Psoas muscle (tissue), 8 donors: ENCODE results near the gene MDM2. TPM values are rescaled to one million over a fixed set of nuclear protein-coding genes. Genes with fewer than 3 reads are reported as not detected.

Experiments used
- ATAC-seq, 4 donors: fragments of 200-7000 bp; cut with Tn5 transposase; one replicate each; pipeline ENCODE4 v1.9.1; 2020; ENCODE audit warnings: moderate library complexity in 3 of 4, mild to moderate bottlenecking in 2 of 4
- DNase-seq, 2 donors: peaks; one replicate each; pipeline ENCODE4 v3.0.0-alpha.2; 2020
- H3K27ac ChIP-seq: fragments of 200-600 bp; one replicate; pipeline ENCODE4 v1.8.0; 2022
- H3K27me3 ChIP-seq, 3 donors: fragments of 200-600 bp in 1 of 3; one replicate each; pipeline versions ENCODE4 v1.6.1 to v1.8.0; 2013 to 2022; ENCODE audit warnings: low read length in 2 of 3, mild to moderate bottlenecking in 2 of 3, moderate library complexity in 1 of 3; ENCODE audit not compliant: insufficient read depth in 3 of 3
- H3K36me3 ChIP-seq, 2 donors: fragments of 200-600 bp in 1 of 2; one replicate each; pipeline versions ENCODE4 v1.6.1 to v1.8.0; 2013 to 2022; ENCODE audit warnings: low read depth in 1 of 2, mild to moderate bottlenecking in 1 of 2, moderate library complexity in 1 of 2; ENCODE audit not compliant: insufficient read depth in 1 of 2
- H3K4me1 ChIP-seq: fragments of 200-600 bp; one replicate; pipeline ENCODE4 v1.8.0; 2022
- H3K4me3 ChIP-seq: fragments of 200-600 bp; one replicate; pipeline ENCODE4 v1.8.0; 2022; ENCODE audit warnings: mild to moderate bottlenecking
- H3K9me3 ChIP-seq: fragments of 200-600 bp; one replicate; pipeline ENCODE4 v1.8.0; 2022
- CTCF ChIP-seq: fragments of 200-600 bp; IDR thresholded peaks from one replicate; pipeline ENCODE4 v1.8.0; 2022; ENCODE audit warnings: antibody characterized with exemption
- WGBS, 3 donors: extraction: QIAGEN DNeasy Blood & Tissue Kit; methylation state at CpG; one replicate each; pipeline versions ENCODE4 v1.1.6 to v1.1.7; 2013; 5-methylcytosine and 5-hydroxymethylcytosine counted together
- intact Hi-C, 2 donors: fragments of 100-400 bp; cut with DNase I; formaldehyde crosslinking; loops; one replicate each; pipeline versions ENCODE4 v1.11.0 to v1.14.2; 2022
- long read RNA-seq, 2 donors: library from polyadenylated mRNA; unstranded; transcript quantifications; one replicate each; pipeline ENCODE4 v2.0.0, GENCODE V29; 2021
- polyA plus RNA-seq, 3 donors: library from polyadenylated mRNA; stranded (reverse); fragments of 200-250 nt; gene quantifications; one replicate each; pipeline ENCODE4 v1.2.3, GENCODE V29; 2013
- total RNA-seq, 4 donors: library from RNA; stranded (reverse); fragmentation: NEBNext Ultra II Directional in 2 of 4; extraction: Animal tissue kit (Norgen Biotek cat#: 25700) in 2 of 4; gene quantifications; one replicate each; pipeline versions ENCODE4 v1.2.1 to v1.2.4, GENCODE V29; 2021 to 2023
- donor health status: healthy with polysubstance abuse.
- donor health status: DM: no; HTN: no; CAD: no; lungs with moderate emphysema.
- donor health status: Bipolar disorder and iron deficiency.
- donor health status: healthy.
- donor health status: DM: yes; HTN: yes; CAD: no.
- donor health status: DM: no; HTN: no; CAD: no.
- donor health status: DM: no; HTN: no; CAD: no.
- donor health status: DM: yes; HTN: yes; CAD: no.

MDM2 gene
- total RNA-seq (100 to 1,000 TPM in 1 of 4 donors, 10 to 100 TPM in 3; 51.8 to 455 (median 77.6) TPM), polyA plus RNA-seq (10 to 100 TPM; 25.0 to 34.2 (median 26.0) TPM)
- long read RNA-seq, donor 1, full-length matches to known transcripts, result 15 of 22 reads
- long read RNA-seq, donor 1, partial matches to known transcripts, result 2 of 22 reads
- long read RNA-seq, donor 1, other reads (novel, unspliced or antisense), result 5 of 22 reads
- long read RNA-seq, donor 2, full-length matches to known transcripts, result 15 of 18 reads
- long read RNA-seq, donor 2, partial matches to known transcripts, result 0 of 18 reads
- long read RNA-seq, donor 2, other reads (novel, unspliced or antisense), result 3 of 18 reads

GRCh38 chr12:68807576-68808387 lies at the start of gene MDM2:
Gene MDM2, plus strand, starts transcription at chr12:68808177. Its CDS starts 301 bp downstream, at chr12:68808478.
- H3K27ac ChIP-seq, result peak within 1 kb of the TSS; percentile 100
- H3K9me3 ChIP-seq, result no peaks in the 10 kb centered on the region
- peak within 1 kb of the TSS; percentile 93 for H3K4me3 ChIP-seq
- intact Hi-C loops, result loop anchor here (5.0 kb wide), 1 partner anchor 60 kb away; the partner anchor contains the start of gene SLC35E3 (in 2 of the 2)
- 0 to 1% (median 1%) methylated on average over 69 to 72 of the region's 72 CpGs for WGBS, 3 donors
- H3K36me3 ChIP-seq, result peaks cover 0 to 39% of the 10 kb centered on the region in 2 donors
- TF ChIP-seq CTCF, result peak; percentile 79
- no peaks in the 10 kb centered on the region for H3K27me3 ChIP-seq
- peaks cover 13% of the 10 kb centered on the region for H3K4me1 ChIP-seq
- peak; percentile 95 to 98 for DNase-seq
- peak; percentile 88 to 98 (median 97) for ATAC-seq

GRCh38 chr12:68759852-68760251 lies 48.1 kb upstream of the MDM2 start:
- Histone ChIP-seq H3K36me3 (peaks cover 6 to 92% of the 10 kb centered on the region in 2 donors), H3K27me3 (no peaks in the 10 kb centered on the region), H3K9me3 (no peaks in the 10 kb centered on the region), H3K4me3 (no peak overlapping the region), H3K4me1 (no peaks in the 10 kb centered on the region), H3K27ac (no peak overlapping the region)
- intact Hi-C loops, result no loop called here
- 90 to 94% (median 91%) methylated on average over 5 of the region's 5 CpGs for WGBS, 3 donors
- DNase-seq (no peak), ATAC-seq (no peak)
- no peak for TF ChIP-seq CTCF

DNA sequence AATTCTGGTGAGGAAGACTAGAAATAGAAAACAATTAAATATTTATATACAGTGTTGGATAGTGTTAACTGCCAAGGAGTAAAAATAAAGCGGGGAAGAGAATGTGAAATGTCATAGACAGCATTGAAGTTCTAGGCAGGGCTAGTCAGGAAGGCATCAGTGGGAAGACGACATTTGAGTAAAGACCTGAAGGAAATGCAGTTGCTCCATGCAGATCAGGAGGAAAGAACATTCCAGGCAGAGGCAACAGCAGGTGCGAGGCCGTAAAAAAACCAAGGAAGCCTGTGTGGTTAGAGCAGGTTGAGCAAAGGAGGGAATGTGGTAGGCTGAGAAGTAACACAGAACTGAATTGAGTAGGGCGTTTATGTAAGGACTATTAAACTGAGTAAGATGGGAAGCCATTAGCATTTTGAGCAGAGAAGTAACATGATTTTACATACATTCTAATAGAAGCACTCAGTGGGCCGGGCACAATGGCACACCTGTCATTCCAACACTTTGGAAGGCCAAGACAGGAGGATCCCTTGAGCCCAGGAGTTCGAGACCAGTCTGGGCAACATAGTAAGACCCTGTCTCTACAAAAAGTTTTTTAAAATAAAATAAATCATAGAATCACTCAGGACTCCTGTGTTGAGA lies 47.1 kb upstream of the MDM2 start:
- no peak overlapping the region for H3K4me3 ChIP-seq
- H3K4me1 ChIP-seq, result no peaks in the 10 kb centered on the region
- H3K27ac ChIP-seq, result no peak overlapping the region
- H3K36me3 ChIP-seq, result peaks cover 6 to 85% of the 10 kb centered on the region in 2 donors
- ATAC-seq (no peak), DNase-seq (no peak)
- H3K27me3 ChIP-seq, result no peaks in the 10 kb centered on the region
- intact Hi-C loops, result no loop called here
- no peak for TF ChIP-seq CTCF
- WGBS, 3 donors, result 91 to 96% (median 93%) methylated on average over 7 of the region's 7 CpGs
- no peaks in the 10 kb centered on the region for H3K9me3 ChIP-seq

DNA sequence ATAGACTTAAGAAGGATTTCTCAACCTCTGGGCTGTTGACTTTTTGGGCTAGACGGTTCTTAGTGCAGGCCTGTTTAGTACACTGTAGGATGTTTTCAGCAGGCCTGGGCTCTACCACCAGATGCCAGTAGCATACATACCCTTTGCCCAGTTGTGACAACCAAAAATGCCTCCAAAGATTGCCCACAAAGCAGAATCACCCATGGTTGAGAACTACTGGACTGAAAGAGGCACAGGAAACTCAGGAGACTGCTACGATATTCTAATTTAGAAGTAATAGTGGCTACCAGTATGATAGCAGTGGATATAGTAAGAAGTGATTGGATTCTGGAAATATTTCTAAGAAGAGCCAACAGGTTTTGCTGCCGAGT lies 46.5 kb upstream of the MDM2 start:
- Histone ChIP-seq H3K36me3 (peaks cover 3 to 85% of the 10 kb centered on the region in 2 donors), H3K4me3 (no peak overlapping the region), H3K27ac (no peak overlapping the region), H3K4me1 (no peaks in the 10 kb centered on the region), H3K9me3 (no peaks in the 10 kb centered on the region), H3K27me3 (no peaks in the 10 kb centered on the region)
- TF ChIP-seq CTCF, result no peak
- DNase-seq, result no peak
- intact Hi-C loops, result no loop called here
- whole genome bisulfite sequencing, 3 donors, result 96% methylated on average over 3 of the region's 3 CpGs
- ATAC-seq, result no peak
